RCC 7860 (cell line): ENCODE data around the gene GIPC3.

Experiments used
- DNase-seq: peaks from one replicate; pipeline ENCODE4 v3.0.0-alpha.2; 2015; ENCODE audit warnings: low spot score
- FAIRE-seq: peaks from 2 replicates; lab custom pipeline; 2012; peaks lifted over from hg19 to GRCh38; lab: Jason Lieb, UNC

Gene GIPC3

GRCh38 chr19:3603121-3603811 is 18.0 kb downstream of the GIPC3 start:
- FAIRE-seq (no peak), DNase-seq (no peak)

GRCh38 chr19:3604227-3604986 is 19.1 kb downstream of the GIPC3 start:
- FAIRE-seq (no peak), DNase-seq (no peak)

GRCh38 chr19:3604987-3605343 is 19.7 kb downstream of the GIPC3 start:
- DNase-seq (no peak), FAIRE-seq (no peak)

GRCh38 chr19:3605361-3605760 is 20.1 kb downstream of the GIPC3 start:
- no peak for FAIRE-seq
- DNase-seq = no peak

GRCh38 chr19:3605770-3606169 is 20.5 kb downstream of the GIPC3 start:
- no peak for DNase-seq
- FAIRE-seq = no peak

- no peak for FAIRE-seq
- DNase-seq = no peak
These were observed 21.0 kb downstream of the GIPC3 start for GRCh38 chr19:3606174-3606689.

GRCh38 chr19:3606690-3607289 is 21.5 kb downstream of the GIPC3 start, which contains the start of gene TBXA2R:
TSS of gene TBXA2R (minus strand) at chr19:3606875. CDS start at chr19:3600634, 6,241 bp downstream.
- DNase-seq (no peak), FAIRE-seq (no peak)

GRCh38 chr19:3607303-3608078 is 22.2 kb downstream of the GIPC3 start:
- FAIRE-seq = no peak
- DNase-seq = no peak

GRCh38 chr19:3608079-3608641 is 22.9 kb downstream of the GIPC3 start:
- FAIRE-seq (no peak), DNase-seq (no peak)

- FAIRE-seq (no peak), DNase-seq (no peak)
These were observed 23.6 kb downstream of the GIPC3 start for GRCh38 chr19:3608750-3609322.

GRCh38 chr19:3609779-3610719 is 24.8 kb downstream of the GIPC3 start:
- FAIRE-seq (no peak), DNase-seq (no peak)

- FAIRE-seq (no peak), DNase-seq (no peak)
These were observed 25.8 kb downstream of the GIPC3 start for GRCh38 chr19:3610745-3611717.

GRCh38 chr19:3611841-3612240 is 26.6 kb downstream of the GIPC3 start:
- FAIRE-seq (no peak), DNase-seq (no peak)

- DNase-seq (no peak), FAIRE-seq (no peak)
These were observed 27.1 kb downstream of the GIPC3 start for GRCh38 chr19:3612330-3612729.

- no peak for FAIRE-seq
- DNase-seq = no peak
These were observed 27.8 kb downstream of the GIPC3 start for GRCh38 chr19:3612901-3613741.

- DNase-seq = no peak
These were observed 28.8 kb downstream of the GIPC3 start for GRCh38 chr19:3613818-3614661.

More at GRCh38 chr19:3613818-3614661, 28.8 kb downstream of the GIPC3 start:
- FAIRE-seq = no peak
